IPS-18a (cell line): Measurements from ENCODE around the gene PATJ.

ENCODE experiments used
- H3K27ac ChIP-seq: one replicate; pipeline ENCODE4 v1.5.1; 2013; ENCODE audit warnings: low read length
- H3K27me3 ChIP-seq: one replicate; pipeline ENCODE4 v1.6.1; 2013; ENCODE audit warnings: mild to moderate bottlenecking, low read length; ENCODE audit not compliant: control insufficient read depth, insufficient read depth
- H3K36me3 ChIP-seq: one replicate; pipeline ENCODE4 v1.6.1; 2013; ENCODE audit warnings: low read depth, low read length; ENCODE audit not compliant: control insufficient read depth
- H3K4me1 ChIP-seq: one replicate; pipeline ENCODE4 v1.6.1; 2013; ENCODE audit warnings: low read depth, low read length; ENCODE audit not compliant: control insufficient read depth
- H3K4me3 ChIP-seq: one replicate; pipeline ENCODE4 v1.5.1; 2013; ENCODE audit warnings: low read length
- H3K9ac ChIP-seq: one replicate; pipeline ENCODE4 v1.6.1; 2013; ENCODE audit warnings: mild to moderate bottlenecking, low read length, moderate library complexity
- H3K9me3 ChIP-seq: one replicate; pipeline ENCODE4 v1.6.1; 2013; ENCODE audit warnings: low read depth, low read length; ENCODE audit not compliant: control insufficient read depth

The PATJ gene

GRCh38 chr1:61898658-61899057 is 156.4 kb downstream of the PATJ start:
- Histone ChIP-seq H3K9ac (no peak overlapping the region), H3K36me3 (peaks cover 4% of the 10 kb centered on the region), H3K9me3 (no peaks in the 10 kb centered on the region), H3K4me3 (no peak overlapping the region), H3K4me1 (no peaks in the 10 kb centered on the region), H3K27ac (no peak overlapping the region), H3K27me3 (no peaks in the 10 kb centered on the region)

- no peaks in the 10 kb centered on the region for H3K27me3 ChIP-seq
- peaks cover 4% of the 10 kb centered on the region for H3K36me3 ChIP-seq
- H3K9ac ChIP-seq = no peak overlapping the region
- no peaks in the 10 kb centered on the region for H3K9me3 ChIP-seq
- H3K27ac ChIP-seq = no peak overlapping the region
- H3K4me3 ChIP-seq = no peak overlapping the region
- peaks cover 19% of the 10 kb centered on the region for H3K4me1 ChIP-seq
Measured at GRCh38 chr1:61904354-61904753, 162.1 kb downstream of the PATJ start.

- Histone ChIP-seq H3K4me3 (no peak overlapping the region), H3K27ac (no peak overlapping the region), H3K36me3 (no peaks in the 10 kb centered on the region), H3K4me1 (peaks cover 19% of the 10 kb centered on the region), H3K9ac (no peak overlapping the region), H3K9me3 (no peaks in the 10 kb centered on the region), H3K27me3 (no peaks in the 10 kb centered on the region)
Measured at GRCh38 chr1:61907102-61907501, 164.8 kb downstream of the PATJ start.

- no peak overlapping the region for H3K27ac ChIP-seq
- no peaks in the 10 kb centered on the region for H3K27me3 ChIP-seq
- H3K36me3 ChIP-seq = no peaks in the 10 kb centered on the region
- H3K9ac ChIP-seq = no peak overlapping the region
- H3K4me3 ChIP-seq = no peak overlapping the region
- H3K9me3 ChIP-seq = no peaks in the 10 kb centered on the region
- peaks cover 25% of the 10 kb centered on the region for H3K4me1 ChIP-seq
Measured at GRCh38 chr1:61910035-61910434, 167.8 kb downstream of the PATJ start.

GRCh38 chr1:61914823-61915482 is 172.7 kb downstream of the PATJ start:
- H3K36me3 ChIP-seq = no peaks in the 10 kb centered on the region
- peaks cover 7% of the 10 kb centered on the region for H3K4me1 ChIP-seq
- H3K9me3 ChIP-seq = no peaks in the 10 kb centered on the region
- no peak overlapping the region for H3K9ac ChIP-seq
- no peak overlapping the region for H3K4me3 ChIP-seq
- no peaks in the 10 kb centered on the region for H3K27me3 ChIP-seq
- H3K27ac ChIP-seq = no peak overlapping the region

DNA sequence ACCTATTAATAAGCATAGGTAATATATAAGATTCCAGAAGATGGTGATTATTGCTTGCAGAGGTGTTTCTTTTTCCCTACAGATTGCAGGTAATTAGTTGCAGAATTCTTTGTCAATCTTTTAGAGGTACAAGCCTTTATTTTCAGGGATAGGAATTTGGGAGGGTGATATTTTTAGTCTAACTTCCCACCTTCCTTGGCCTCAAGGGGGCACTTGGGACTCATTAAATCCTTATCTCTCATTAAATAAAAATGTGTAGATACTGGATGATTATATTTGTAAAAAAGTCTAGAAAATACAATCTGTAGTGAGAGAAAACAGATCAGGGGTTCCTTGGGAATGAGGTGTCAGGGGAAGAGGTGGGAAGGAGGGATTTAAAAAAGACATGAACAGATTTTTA is 179.2 kb downstream of the PATJ start:
- Histone ChIP-seq H3K4me1 (no peaks in the 10 kb centered on the region), H3K4me3 (no peak overlapping the region), H3K9me3 (no peaks in the 10 kb centered on the region), H3K36me3 (no peaks in the 10 kb centered on the region), H3K9ac (no peak overlapping the region), H3K27me3 (no peaks in the 10 kb centered on the region), H3K27ac (no peak overlapping the region)

DNA sequence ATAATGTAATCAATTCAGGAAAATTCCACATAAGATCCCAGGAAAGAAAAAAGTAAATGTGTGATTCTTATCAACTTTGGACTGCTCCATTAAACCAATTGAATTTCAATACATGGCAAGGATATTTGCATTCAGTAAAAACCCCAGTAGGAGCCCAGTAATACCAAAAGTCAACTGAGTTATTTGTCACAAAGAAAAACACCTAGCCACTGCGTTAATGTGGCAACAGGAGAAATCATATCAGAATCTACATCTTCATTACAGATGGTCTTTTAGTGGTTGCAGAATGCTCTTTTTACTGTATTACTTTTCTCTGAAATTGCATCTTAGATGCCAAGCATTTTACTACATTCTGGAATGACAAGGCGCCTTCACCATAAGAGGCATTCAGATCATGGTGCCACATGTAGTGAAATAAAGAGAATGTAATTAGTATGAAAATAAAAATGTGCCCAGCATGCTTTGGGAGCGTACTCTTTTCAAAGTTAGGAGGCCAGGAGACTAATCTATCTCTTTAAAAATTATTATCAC is 180.7 kb downstream of the PATJ start:
- H3K4me1 ChIP-seq = no peaks in the 10 kb centered on the region
- H3K27ac ChIP-seq = no peak overlapping the region
- H3K9me3 ChIP-seq = no peaks in the 10 kb centered on the region

DNA sequence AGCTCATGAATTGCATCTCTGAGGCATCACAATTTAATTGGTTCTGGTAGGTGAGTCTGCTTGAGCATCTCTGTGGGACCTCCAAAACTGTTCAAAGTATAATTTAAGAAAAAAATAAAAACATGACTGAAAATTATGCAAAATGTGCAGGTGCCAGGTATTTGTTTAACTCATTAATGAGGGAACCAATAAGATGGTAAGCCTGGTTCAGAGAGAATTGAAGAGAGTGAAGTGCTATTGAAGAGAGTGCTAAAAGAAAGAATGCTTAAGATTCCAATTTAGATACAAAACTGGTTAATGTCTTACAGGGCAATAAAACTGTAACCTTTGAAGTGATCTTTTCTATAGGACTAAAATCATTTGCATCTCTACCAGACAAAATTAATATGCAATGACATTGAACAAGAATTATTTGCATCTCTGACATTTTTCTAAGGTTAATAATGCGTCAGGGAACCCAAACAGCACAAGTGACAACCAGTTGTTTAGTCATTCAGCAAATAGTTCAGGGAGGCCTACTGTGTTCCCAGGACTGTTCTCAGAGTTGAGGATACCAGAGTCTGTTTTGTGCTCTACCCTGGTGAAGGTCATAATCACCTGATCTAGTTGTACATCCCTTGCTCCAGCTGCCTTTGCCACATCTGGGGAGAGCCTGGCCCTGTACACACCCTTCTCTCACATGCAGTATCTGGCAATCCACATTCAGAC is 183.5 kb downstream of the PATJ start:
- no peak overlapping the region for H3K27ac ChIP-seq
- H3K9ac ChIP-seq = no peak overlapping the region
- H3K4me3 ChIP-seq = no peak overlapping the region
- peaks cover 3% of the 10 kb centered on the region for H3K4me1 ChIP-seq
- H3K9me3 ChIP-seq = no peaks in the 10 kb centered on the region
- H3K36me3 ChIP-seq = no peaks in the 10 kb centered on the region
- H3K27me3 ChIP-seq = no peaks in the 10 kb centered on the region

More for the DNA sequence above, 180.7 kb downstream of the PATJ start:
- H3K4me3 ChIP-seq = no peak overlapping the region
- H3K36me3 ChIP-seq = no peaks in the 10 kb centered on the region
- no peaks in the 10 kb centered on the region for H3K27me3 ChIP-seq
- no peak overlapping the region for H3K9ac ChIP-seq

- Histone ChIP-seq H3K4me3 (no peak overlapping the region), H3K4me1 (peaks cover 3% of the 10 kb centered on the region), H3K36me3 (no peaks in the 10 kb centered on the region), H3K9me3 (no peaks in the 10 kb centered on the region), H3K9ac (no peak overlapping the region), H3K27ac (no peak overlapping the region), H3K27me3 (no peaks in the 10 kb centered on the region)
Measured at GRCh38 chr1:61926597-61926996, 184.3 kb downstream of the PATJ start.

DNA sequence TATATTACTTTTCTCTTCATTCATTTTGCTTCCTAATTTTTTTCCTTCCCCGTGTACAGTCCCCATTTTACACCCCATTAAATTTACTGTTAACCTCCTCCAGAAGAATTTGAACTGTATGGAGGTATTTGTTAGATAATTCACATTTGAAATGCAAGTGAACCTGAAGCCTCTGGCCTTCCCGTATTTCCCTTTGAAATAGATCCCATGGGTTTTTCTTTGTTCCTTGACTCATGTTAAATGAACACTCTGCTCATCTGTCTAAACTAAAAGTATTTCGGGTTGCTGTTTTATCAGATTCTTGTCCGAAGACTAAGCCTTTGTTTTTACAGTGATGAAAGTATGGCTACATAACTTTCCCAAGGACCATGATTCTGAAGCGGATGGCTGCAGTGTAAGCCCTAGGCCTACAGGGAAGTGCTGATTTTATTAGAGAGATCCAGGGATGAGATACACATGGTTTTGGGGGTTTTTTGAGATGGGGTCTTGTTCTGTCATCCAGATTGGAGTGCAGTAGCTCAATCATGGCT is 187.9 kb downstream of the PATJ start:
- Histone ChIP-seq H3K36me3 (no peaks in the 10 kb centered on the region), H3K4me3 (no peak overlapping the region), H3K4me1 (peaks cover 3% of the 10 kb centered on the region), H3K27ac (no peak overlapping the region), H3K9ac (no peak overlapping the region), H3K9me3 (no peaks in the 10 kb centered on the region), H3K27me3 (no peaks in the 10 kb centered on the region)

- H3K4me1 ChIP-seq = peaks cover 3% of the 10 kb centered on the region
Measured at GRCh38 chr1:61931587-61932279, 189.5 kb downstream of the PATJ start.

More at GRCh38 chr1:61931587-61932279, 189.5 kb downstream of the PATJ start:
- Histone ChIP-seq H3K36me3 (no peaks in the 10 kb centered on the region), H3K27ac (no peak overlapping the region), H3K4me3 (no peak overlapping the region), H3K27me3 (no peaks in the 10 kb centered on the region), H3K9ac (no peak overlapping the region), H3K9me3 (no peaks in the 10 kb centered on the region)
